HG03521 (cell line): ENCODE measurements around the gene AFF4.

Experiments
- ATAC-seq: cut with Tn5 transposase; IDR thresholded peaks from one replicate; pipeline ENCODE4 v1.9.1; 2021; ENCODE audit warnings: mild to moderate bottlenecking, moderate library complexity; ENCODE audit not compliant: unreplicated experiment

The AFF4 gene

GRCh38 chr5:132895719-132896305 lies 67.6 kb downstream of the AFF4 start:
- ATAC-seq: no peak

GRCh38 chr5:132890817-132891216 lies 72.6 kb downstream of the AFF4 start:
- no peak for ATAC-seq

GRCh38 chr5:132889501-132889900 lies 73.9 kb downstream of the AFF4 start:
- no peak for ATAC-seq

GRCh38 chr5:132887283-132887682 lies 76.2 kb downstream of the AFF4 start:
- ATAC-seq: no peak

DNA sequence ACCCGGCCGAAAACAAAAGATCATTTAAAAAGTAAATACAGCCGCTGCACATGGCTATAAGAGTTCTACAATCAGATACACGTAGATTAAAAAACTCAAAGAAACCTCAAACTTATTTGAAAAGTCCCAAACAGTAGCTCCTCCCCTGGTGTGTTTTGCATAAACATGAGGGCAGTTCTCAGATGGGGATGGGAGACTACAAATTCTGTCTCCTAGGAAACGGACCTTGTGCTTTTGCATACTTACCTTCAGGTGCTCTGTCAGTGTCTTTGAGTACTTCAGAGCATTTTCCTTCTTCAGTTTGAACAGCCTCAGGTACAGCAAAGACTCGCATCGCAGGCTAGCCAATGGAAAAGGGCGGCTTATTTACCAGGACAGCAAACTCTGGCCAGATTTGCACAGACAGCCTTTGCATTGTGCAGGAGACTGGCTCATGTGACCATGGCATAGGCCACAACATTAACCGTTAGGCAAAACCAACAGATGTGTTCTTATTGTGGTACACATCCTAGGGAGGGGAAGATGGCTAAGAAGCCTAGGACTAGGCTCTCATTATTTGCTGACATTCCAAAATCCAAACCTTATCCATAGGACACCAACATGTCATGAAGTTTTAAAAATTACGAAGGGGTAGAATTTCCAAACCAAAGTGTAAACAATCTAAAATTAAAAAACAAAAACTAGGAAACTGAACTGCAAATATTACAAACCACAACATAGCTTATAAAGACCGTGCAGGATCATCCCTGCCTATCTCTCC lies 77.2 kb downstream of the AFF4 start:
- no peak for ATAC-seq

DNA sequence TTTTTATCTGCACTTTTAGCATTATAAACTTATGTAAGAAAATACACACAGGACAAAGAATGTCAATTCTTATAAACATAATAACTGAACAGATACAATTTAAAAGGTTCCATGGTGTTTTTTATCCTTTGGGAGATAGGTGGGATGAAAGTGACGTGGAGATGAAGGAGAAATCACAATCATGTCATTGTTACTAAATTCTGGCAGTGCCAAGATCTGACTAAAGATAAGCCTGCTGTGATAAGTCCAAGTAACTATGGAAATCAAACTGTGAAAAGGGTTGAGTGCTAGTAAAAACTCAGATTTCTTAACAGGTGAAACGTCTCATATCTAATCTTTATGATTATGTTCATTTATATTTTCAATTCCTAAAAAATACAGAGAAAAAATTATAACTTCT lies 78.9 kb downstream of the AFF4 start:
- no peak for ATAC-seq

DNA sequence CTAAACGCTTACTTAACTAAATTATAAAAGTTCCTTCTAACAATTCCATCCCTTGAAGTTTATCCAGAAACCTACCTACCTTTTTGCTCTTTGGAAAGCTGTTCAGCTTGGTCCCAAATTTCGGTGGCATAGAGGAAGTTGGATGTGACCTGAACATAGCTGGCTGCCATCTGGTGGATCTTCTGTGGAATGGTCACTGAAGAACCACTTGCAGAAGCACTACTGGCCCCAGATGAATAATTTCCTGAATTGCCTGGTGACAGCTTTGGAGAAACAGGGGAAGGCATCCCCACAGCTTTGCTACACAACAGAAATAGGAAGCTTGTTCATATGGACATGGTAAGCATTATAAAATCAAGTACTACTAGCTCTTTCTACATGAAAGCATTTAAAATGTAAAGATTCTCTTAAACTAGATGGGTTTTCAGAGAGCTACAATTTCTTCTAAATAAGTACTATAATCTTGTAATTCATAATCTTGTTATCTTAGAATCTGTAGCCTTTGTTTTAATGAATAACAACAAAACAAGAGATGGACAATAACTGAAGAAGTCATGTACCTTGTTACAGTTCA lies 80.1 kb downstream of the AFF4 start:
- ATAC-seq: no peak

- no peak for ATAC-seq
Observed at GRCh38 chr5:132877938-132878337, 85.5 kb downstream of the AFF4 start.

DNA sequence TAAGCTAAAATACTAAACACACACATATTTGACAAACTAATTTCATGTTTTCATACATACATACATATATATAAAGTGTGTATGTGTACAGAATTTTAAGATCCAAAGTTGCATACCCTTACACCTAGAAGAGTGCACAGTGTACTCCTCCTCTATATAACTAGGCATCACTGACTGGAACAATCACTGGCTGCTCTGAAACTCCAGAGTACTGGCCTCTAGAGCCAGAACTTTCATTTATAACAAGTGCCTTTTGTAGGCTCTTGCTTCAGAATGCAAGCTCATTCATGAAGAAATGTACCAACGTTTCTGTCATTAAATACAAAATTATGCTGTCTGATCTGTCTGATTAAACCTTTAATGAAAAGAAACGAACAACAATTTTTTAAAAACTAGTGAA lies 86.0 kb downstream of the AFF4 start:
- no peak for ATAC-seq

DNA sequence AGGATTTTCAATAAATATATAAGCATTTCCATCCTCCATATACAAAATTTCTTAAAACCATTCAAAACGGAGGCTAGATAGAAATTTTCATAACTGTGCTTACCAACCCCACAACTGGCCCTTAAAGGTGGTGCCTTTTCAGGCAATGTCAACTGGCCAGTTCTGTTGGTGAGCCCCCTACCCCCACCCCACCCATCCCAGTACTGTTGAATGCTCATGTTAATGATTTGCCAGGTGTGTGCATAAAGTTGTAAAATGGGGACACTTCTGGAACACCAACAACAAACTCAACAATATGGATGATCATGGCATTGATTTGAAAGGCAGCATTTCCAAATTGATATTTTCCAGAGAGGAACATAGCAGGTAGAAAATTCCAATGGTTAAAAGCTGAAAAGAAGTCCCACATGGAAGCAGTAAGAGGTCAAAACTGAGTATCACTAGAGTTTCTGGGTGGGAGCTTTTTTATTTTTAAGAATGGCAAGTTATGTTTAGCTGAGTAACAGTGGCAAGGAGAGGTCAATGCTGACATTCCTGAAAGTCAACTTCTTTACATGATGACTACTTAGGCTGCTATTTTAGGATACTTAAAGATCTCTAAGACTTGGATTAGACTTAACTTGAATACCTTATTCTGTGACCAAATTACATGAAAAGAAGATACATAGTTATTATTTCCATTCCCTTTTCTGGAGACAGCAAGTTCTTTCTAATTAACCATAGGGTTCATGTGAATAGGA lies 87.2 kb downstream of the AFF4 start:
- ATAC-seq: no peak

GRCh38 chr5:132873930-132874271 lies 89.5 kb downstream of the AFF4 start:
- no peak for ATAC-seq

DNA sequence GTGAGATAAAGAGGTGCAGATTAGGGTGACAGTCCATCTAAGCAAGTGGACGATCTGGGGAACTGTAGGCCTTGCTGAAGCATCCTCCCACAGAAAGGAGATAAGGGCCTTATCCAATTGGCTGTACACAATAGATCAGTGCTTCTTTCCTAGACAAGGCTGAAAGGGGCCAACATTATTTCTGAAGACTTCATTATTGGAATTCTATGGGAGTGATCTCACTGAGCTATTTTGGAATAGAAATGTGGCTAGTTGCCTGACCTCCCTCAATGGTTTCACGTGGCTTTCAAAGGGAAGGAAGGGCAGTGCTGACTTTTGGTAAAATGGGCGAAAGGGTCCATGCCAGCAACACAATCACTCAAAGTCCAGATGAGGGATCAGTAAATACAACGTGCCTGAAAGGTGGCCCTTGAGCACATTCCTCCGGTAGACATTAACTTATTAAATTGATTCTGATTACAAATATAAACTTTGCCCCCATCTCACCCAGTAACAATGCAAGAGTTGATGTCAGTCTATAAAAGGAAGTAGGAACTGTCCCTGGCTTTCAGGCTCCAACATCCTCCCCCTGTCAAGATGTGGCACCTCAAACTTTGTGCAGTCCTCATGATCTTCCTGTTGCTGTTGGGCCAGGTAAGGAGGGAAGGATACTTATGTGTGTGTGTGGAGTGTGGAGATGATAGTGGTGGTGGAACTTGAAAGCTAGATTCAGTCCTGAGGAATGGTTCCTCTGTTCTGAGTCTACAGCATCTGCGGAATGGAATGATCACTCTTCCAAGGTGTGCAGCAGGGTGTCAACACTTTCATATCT lies 90.1 kb downstream of the AFF4 start, which contains the start of gene LEAP2:
Gene LEAP2, plus strand, starts transcription at position 550 of the 811 bp plus-strand sequence. Its CDS starts 27 bp downstream, at position 577.
- ATAC-seq: no peak

DNA sequence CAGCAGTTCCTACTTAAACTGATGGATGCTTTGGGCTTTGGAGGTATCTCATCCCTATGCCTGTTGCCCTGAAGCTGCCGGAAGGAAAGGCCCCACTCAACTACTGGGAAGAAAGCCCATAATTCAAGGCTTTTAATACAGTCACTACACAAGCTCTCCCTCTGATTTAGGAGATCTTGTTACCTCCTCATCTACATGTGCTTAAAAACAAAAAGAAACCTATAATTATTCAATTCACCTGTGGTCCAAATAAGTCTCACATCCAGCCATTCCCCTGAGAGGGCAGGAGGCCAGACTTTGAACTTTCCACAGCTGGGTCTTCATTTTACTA lies 90.7 kb downstream of the AFF4 start:
- ATAC-seq: no peak

DNA sequence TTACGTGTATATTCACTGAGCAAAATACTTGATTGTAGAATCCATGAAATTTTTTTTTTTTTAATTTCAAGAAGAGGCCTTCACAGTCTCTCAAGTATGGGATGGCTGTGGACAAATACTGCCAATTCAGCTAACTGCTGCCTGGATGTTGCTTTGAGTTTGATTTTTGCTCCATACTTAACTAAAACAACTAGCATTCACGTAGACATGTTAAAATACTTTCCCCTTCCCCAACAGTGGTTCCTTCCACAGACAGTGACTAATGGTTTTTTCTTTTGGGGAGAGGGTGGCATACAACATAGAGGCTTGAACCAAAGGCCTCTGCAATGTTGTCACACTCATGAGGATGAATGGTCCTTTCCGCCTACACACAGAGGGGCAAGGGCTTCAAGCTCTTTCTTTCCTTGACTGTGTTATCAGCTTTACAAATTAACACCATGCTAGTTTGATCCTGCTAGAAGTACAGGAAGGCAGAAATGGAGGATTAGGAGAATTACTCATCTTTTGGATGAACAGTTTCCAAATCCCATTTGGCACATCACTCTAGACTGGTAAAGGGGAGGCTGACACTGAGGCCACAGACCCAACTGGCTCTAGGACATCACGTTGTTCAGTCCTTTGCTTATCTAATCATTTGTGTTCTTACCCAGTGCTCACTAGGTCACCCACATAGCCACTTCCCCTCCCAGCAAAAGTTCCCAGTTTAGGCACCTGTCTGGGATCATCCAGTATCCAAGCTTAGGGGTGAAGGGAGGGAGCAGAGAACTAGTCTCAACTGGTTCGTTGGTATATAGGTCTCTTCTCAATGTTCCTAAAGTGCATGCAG lies 91.8 kb downstream of the AFF4 start:
- ATAC-seq: no peak

DNA sequence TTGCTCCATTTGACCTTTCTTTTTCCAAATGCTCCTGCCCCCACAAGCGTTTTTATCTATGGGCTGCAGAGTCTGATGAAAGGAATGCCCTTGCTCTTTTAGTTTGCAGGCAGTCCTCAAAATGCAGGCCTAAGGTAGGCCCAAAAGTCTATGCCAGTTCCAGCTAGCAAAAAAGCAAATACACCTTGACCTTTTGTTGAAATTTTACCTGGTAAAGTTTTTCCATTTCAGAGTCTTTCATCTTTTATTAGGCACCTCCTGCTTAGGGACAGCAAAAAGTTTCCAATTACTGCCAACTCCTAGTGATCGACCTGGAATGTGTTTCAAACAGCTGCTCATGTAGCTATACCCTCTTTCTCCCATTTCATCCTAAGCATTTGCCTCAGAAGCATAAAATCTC lies 92.6 kb downstream of the AFF4 start:
- no peak for ATAC-seq

DNA sequence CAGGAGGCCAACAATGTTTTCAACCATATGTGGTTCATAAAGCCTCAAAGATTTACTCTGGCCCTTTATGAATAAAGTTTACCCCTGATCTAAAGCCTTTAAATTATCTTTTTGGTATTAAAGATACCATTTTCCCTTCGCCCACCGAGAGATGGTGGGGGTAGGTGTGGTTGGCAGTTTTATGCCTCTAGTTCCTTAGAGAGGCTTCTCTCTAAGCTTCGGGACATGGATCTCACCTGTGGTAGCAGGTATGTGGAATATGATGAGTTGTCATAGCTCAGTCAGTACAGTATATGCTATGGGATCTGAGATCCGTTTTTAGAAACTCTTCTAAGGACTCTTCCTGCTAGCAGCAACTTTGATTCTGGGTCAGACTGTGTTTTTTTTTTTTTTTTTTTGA lies 94.7 kb downstream of the AFF4 start:
- ATAC-seq: no peak

DNA sequence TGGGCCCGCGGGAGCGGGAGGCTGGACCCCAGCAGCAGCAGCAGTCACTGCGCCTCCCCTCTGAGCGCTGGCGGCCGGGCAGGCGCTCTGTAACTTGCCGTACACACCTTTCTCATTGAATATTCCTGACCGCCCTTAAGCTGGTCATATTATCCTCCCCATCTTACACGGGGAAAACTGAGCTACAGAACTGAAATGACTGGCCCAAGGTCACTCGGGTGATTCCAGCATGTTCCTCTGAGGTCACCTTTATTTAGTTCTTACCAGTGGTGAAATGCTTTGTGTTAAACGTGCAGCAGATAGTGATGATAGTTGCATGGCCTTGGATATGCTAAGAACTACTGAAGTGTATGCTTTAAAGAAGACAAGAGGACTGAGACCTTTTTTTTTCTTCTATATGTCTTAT lies 96.4 kb downstream of the AFF4 start:
- ATAC-seq: peak; percentile 18

DNA sequence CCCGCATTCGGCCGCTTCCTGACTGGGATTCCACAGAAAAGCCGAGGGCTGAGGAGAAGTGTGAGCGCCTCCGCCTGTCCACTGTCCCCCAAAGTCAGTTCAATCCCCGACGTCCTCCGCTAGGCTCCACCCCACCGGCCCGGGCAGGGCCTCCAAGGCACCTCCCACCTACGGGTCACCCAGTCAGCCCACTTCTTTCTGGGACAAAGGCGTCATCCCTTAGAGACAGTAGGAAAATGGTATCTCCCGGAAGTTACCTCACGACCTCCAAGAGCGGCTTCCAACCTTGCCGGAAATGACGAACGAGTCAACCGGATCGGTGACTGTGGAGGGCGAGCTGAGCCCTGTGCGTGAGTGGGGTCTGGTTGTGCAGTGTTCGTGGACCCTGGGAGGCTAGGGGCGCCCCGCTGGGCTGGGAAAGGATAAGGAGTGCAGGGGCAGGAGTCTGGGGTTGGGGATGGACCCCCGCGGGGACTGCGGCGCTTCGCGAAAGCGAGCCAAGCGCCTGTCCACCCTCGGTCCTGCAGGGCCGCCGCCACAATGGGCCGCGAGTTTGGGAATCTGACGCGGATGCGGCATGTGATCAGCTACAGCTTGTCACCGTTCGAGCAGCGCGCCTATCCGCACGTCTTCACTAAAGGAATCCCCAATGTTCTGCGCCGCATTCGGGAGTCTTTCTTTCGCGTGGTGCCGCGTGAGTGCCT lies 96.9 kb downstream of the AFF4 start, which contains the start of the genes GDF9 and UQCRQ:
Gene GDF9, minus strand, starts transcription at position 128 of the 704 bp plus-strand sequence. CDS start 1,936 bp downstream, outside the sequence.
Gene UQCRQ, plus strand, starts transcription at position 301 of the 704 bp plus-strand sequence. Its CDS starts 240 bp downstream, at position 541.
- peak; percentile 92 for ATAC-seq

- ATAC-seq: peak; percentile 21
Observed at GRCh38 chr5:132865668-132866341, 97.6 kb downstream of the AFF4 start.
